ENCODE measurements around the gene PID1.
"Not testable (repeated sequence)": the region's sequence is repeated elsewhere in the genome, so short reads cannot be mapped to it uniquely, and the experiment has no call there.

The PID1 gene

GRCh38 chr2:229095472-229095871 is 175.6 kb downstream of the PID1 start:
- Mint-ChIP-seq H3K4me1 (ENCODE audit: low read depth) (no peaks in the 10 kb centered on the region), H3K27me3 (ENCODE audit: low read depth) (no peaks in the 10 kb centered on the region), H3K4me3 (no peak overlapping the region), H3K36me3 (ENCODE audit: low read depth) (no peaks in the 10 kb centered on the region), H3K9me3 (peaks cover 8% of the 10 kb centered on the region), H3K27ac (no peak overlapping the region)
- DNase-seq (ENCODE audit: low spot score): no peak

DNA sequence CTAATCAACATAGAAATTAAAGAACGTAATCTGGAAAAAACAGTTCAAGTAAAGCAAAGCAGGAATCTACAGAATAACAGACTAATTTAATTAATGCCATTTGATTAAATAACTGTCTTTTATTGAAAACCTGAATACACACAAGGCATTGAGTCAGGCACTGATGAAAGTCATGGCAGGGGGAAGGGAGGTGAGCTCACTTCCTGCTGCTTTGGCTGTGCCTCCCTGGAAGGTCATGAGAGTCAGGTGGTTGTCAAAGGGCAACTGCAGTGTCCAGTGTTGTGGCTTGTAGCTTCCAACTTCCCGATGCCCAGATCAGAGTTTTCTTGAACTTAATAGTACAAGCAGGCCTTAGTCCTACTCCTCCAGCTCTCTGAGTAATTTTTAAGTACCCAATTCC is 180.9 kb downstream of the PID1 start:
- no peak for DNase-seq (ENCODE audit: low spot score)
- Mint-ChIP-seq H3K9me3 (peaks cover 8% of the 10 kb centered on the region), H3K27me3 (ENCODE audit: low read depth) (no peaks in the 10 kb centered on the region), H3K4me3 (no peak overlapping the region), H3K36me3 (ENCODE audit: low read depth) (no peaks in the 10 kb centered on the region), H3K4me1 (ENCODE audit: low read depth) (no peaks in the 10 kb centered on the region), H3K27ac (no peak overlapping the region)

DNA sequence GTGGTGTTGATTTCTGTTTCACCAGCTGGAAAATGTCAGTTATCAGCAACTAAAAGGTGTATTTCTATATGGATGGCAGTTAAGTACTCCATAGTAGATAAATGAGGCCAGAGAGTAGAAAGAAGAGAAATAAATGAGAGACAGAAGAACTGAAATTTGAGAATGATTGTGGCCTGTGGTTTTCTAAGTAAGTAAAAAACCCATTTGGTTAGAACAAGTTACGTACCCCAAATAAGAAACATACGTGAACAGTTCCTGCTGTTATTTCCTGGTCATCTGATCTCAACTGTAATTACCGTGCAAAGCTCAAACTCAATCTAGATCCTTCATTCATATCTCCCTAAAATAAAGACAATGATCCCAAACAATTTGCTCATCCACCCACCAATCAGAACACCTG is 181.3 kb downstream of the PID1 start:
- no peak for DNase-seq (ENCODE audit: low spot score)
- H3K27me3 Mint-ChIP-seq (ENCODE audit: low read depth): no peaks in the 10 kb centered on the region
- H3K27ac Mint-ChIP-seq: no peak overlapping the region
- H3K9me3 Mint-ChIP-seq: peaks cover 8% of the 10 kb centered on the region
- H3K36me3 Mint-ChIP-seq (ENCODE audit: low read depth): no peaks in the 10 kb centered on the region
- no peak overlapping the region for H3K4me3 Mint-ChIP-seq
- no peaks in the 10 kb centered on the region for H3K4me1 Mint-ChIP-seq (ENCODE audit: low read depth)

GRCh38 chr2:229088966-229089700 is 182.0 kb downstream of the PID1 start:
- no peak overlapping the region for H3K4me3 Mint-ChIP-seq
- H3K4me1 Mint-ChIP-seq (ENCODE audit: low read depth): no peaks in the 10 kb centered on the region
- no peak overlapping the region for H3K27ac Mint-ChIP-seq
- peaks cover 8% of the 10 kb centered on the region for H3K9me3 Mint-ChIP-seq
- DNase-seq (ENCODE audit: low spot score): no peak
- no peaks in the 10 kb centered on the region for H3K36me3 Mint-ChIP-seq (ENCODE audit: low read depth)
- H3K27me3 Mint-ChIP-seq (ENCODE audit: low read depth): no peaks in the 10 kb centered on the region

GRCh38 chr2:229088517-229088913 is 182.6 kb downstream of the PID1 start:
- no peak overlapping the region for H3K4me3 Mint-ChIP-seq
- no peaks in the 10 kb centered on the region for H3K4me1 Mint-ChIP-seq (ENCODE audit: low read depth)
- H3K36me3 Mint-ChIP-seq (ENCODE audit: low read depth): no peaks in the 10 kb centered on the region
- DNase-seq (ENCODE audit: low spot score): no peak
- no peak overlapping the region for H3K27ac Mint-ChIP-seq
- H3K27me3 Mint-ChIP-seq (ENCODE audit: low read depth): no peaks in the 10 kb centered on the region
- H3K9me3 Mint-ChIP-seq: peaks cover 7% of the 10 kb centered on the region

DNA sequence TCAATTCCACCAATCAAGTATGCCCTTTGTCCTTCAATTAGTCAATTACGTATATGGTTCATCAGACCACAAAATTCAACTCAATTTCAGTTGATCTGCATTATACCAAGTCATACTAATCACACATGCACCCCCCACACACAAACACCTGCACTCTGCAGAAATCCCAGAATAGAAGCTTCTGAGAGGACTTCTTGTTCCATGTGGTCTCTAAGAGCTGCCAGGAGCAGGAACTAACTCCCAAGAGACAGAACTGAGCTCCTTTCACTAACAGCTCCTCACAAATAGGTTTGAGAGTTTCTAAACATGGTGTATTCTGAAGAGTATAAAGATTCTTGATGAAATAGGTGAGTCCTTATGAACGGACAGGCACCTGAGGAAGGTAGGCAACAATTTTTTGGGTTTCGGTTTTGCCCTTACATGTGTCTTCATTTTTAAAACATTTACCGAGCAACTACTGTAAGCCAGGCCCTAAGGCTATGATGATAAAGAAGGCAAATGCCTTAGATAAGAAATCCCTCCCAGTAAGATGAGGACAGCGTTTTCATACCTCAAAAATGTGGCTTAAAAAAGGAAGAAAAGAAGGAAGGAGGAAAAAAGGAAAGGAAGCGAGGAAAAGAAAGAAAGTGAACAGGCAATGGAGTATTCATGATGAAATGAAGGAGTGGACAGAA is 183.1 kb downstream of the PID1 start:
- Mint-ChIP-seq H3K36me3 (ENCODE audit: low read depth) (no peaks in the 10 kb centered on the region), H3K4me1 (ENCODE audit: low read depth) (no peaks in the 10 kb centered on the region), H3K27me3 (ENCODE audit: low read depth) (no peaks in the 10 kb centered on the region), H3K27ac (no peak overlapping the region), H3K4me3 (no peak overlapping the region), H3K9me3 (peaks cover 3% of the 10 kb centered on the region)
- no peak for DNase-seq (ENCODE audit: low spot score)

GRCh38 chr2:229087267-229087666 is 183.8 kb downstream of the PID1 start:
- H3K36me3 Mint-ChIP-seq (ENCODE audit: low read depth): no peaks in the 10 kb centered on the region
- no peak for DNase-seq (ENCODE audit: low spot score)
- no peaks in the 10 kb centered on the region for H3K4me1 Mint-ChIP-seq (ENCODE audit: low read depth)
- H3K27me3 Mint-ChIP-seq (ENCODE audit: low read depth): no peaks in the 10 kb centered on the region
- H3K27ac Mint-ChIP-seq: no peak overlapping the region
- no peaks in the 10 kb centered on the region for H3K9me3 Mint-ChIP-seq
- H3K4me3 Mint-ChIP-seq: no peak overlapping the region

DNA sequence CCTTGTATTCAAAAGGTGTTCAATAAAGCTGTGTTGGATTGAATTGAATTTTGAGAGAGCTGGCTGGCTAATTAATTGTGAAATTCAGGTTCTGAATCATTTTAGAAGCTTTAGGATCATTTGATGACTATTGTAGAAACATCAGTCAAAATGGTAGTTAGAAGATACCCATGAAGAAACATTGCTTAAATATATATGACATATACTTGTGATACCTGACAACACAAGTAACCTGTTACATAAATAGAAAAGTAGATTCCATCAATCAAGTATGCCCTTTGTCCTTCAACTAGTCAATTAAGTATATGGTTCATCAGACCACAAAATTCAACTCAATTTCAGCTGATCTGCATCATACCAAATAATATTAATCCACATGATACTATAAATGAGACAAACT is 185.6 kb downstream of the PID1 start:
- Mint-ChIP-seq H3K4me1 (ENCODE audit: low read depth) (no peaks in the 10 kb centered on the region), H3K27me3 (ENCODE audit: low read depth) (no peaks in the 10 kb centered on the region), H3K4me3 (no peak overlapping the region), H3K36me3 (ENCODE audit: low read depth) (no peaks in the 10 kb centered on the region), H3K9me3 (no peaks in the 10 kb centered on the region), H3K27ac (no peak overlapping the region)
- DNase-seq (ENCODE audit: low spot score): no peak

GRCh38 chr2:229084447-229084846 is 186.6 kb downstream of the PID1 start:
- Mint-ChIP-seq H3K36me3 (ENCODE audit: low read depth) (no peaks in the 10 kb centered on the region), H3K27ac (no peak overlapping the region), H3K9me3 (no peaks in the 10 kb centered on the region), H3K4me3 (no peak overlapping the region), H3K4me1 (ENCODE audit: low read depth) (no peaks in the 10 kb centered on the region), H3K27me3 (ENCODE audit: low read depth) (no peaks in the 10 kb centered on the region)
- no peak for DNase-seq (ENCODE audit: low spot score)

GRCh38 chr2:229083606-229084340 is 187.3 kb downstream of the PID1 start:
- no peak for DNase-seq (ENCODE audit: low spot score)
- no peak overlapping the region for H3K4me3 Mint-ChIP-seq
- no peak overlapping the region for H3K27ac Mint-ChIP-seq
- H3K27me3 Mint-ChIP-seq (ENCODE audit: low read depth): no peaks in the 10 kb centered on the region
- H3K9me3 Mint-ChIP-seq: no peaks in the 10 kb centered on the region
- H3K4me1 Mint-ChIP-seq (ENCODE audit: low read depth): no peaks in the 10 kb centered on the region
- no peaks in the 10 kb centered on the region for H3K36me3 Mint-ChIP-seq (ENCODE audit: low read depth)

GRCh38 chr2:229081411-229081810 is 189.7 kb downstream of the PID1 start:
- Mint-ChIP-seq H3K4me3 (no peak overlapping the region), H3K27me3 (ENCODE audit: low read depth) (no peaks in the 10 kb centered on the region), H3K36me3 (ENCODE audit: low read depth) (no peaks in the 10 kb centered on the region), H3K27ac (no peak overlapping the region), H3K9me3 (no peaks in the 10 kb centered on the region), H3K4me1 (ENCODE audit: low read depth) (no peaks in the 10 kb centered on the region)
- DNase-seq (ENCODE audit: low spot score): no peak

- peaks cover 5% of the 10 kb centered on the region for H3K9me3 Mint-ChIP-seq
- no peak overlapping the region for H3K27ac Mint-ChIP-seq
- no peaks in the 10 kb centered on the region for H3K4me1 Mint-ChIP-seq (ENCODE audit: low read depth)
Observed at GRCh38 chr2:229080172-229080571, 190.9 kb downstream of the PID1 start.

DNA sequence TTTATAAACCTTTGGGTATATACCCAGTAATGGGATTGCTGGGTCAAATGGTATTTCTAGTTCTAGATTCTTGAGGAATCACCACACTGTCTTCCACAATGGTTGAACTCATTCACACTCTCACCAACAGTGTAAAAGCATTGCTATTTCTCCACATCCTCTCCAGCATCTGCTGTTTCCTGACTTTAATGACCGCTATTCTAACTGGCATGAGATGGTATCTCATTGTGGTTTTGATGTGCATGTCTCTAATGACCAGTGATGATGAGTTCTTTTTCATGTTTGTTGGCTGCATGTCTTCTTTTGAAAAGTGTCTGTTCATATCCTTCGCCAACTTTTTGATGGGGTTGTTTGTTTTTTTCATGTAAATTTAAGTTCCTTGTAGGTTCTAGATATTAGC is 194.2 kb downstream of the PID1 start:
- H3K36me3 Mint-ChIP-seq (ENCODE audit: low read depth); H3K27me3 Mint-ChIP-seq (ENCODE audit: low read depth); H3K27ac Mint-ChIP-seq; DNase-seq (ENCODE audit: low spot score); H3K4me1 Mint-ChIP-seq (ENCODE audit: low read depth); H3K4me3 Mint-ChIP-seq; H3K9me3 Mint-ChIP-seq: not testable (repeated sequence)

More at GRCh38 chr2:229080172-229080571, 190.9 kb downstream of the PID1 start:
- Mint-ChIP-seq H3K4me3 (no peak overlapping the region), H3K27me3 (ENCODE audit: low read depth) (no peaks in the 10 kb centered on the region), H3K36me3 (ENCODE audit: low read depth) (no peaks in the 10 kb centered on the region)
- DNase-seq (ENCODE audit: low spot score): no peak

DNA sequence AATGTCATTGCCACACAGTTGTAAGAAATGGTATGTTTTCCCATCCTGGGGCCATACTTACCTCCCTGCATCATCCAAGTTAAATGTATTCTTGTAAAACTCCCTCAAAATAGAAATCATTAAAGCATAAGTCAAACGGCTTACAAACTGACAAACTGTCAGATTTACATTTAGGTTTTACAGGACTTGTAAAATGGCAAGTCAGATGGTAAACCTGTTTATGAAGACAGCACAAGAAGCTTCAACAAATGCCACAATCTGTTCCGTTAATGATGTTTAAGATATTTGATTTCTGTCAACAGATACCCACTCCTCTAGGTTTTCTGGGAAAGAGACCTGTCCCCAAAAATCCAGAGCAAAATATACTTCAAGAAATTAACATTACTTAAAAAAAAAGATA is 197.2 kb downstream of the PID1 start:
- no peak for DNase-seq (ENCODE audit: low spot score)
- H3K27ac Mint-ChIP-seq: no peak overlapping the region
- no peaks in the 10 kb centered on the region for H3K4me1 Mint-ChIP-seq (ENCODE audit: low read depth)
- peaks cover 5% of the 10 kb centered on the region for H3K9me3 Mint-ChIP-seq
- no peak overlapping the region for H3K4me3 Mint-ChIP-seq
- no peaks in the 10 kb centered on the region for H3K36me3 Mint-ChIP-seq (ENCODE audit: low read depth)
- no peaks in the 10 kb centered on the region for H3K27me3 Mint-ChIP-seq (ENCODE audit: low read depth)
